Anterior cingulate cortex (tissue), 58 donors: ENCODE measurements around the gene KRTAP19-8.
A peak's percentile ranks its signal among the peaks of the same experiment; 100 is the strongest.

Experiments used
- DNase-seq, 58 donors: peaks; one replicate each; lab custom pipeline; 2025; lab: John Stamatoyannopoulos, UW

The KRTAP19-8 gene

GRCh38 chr21:31012133-31013089 is 25.9 kb downstream of the KRTAP19-8 start:
- DNase-seq, result no peak

GRCh38 chr21:31011412-31011811 is 26.9 kb downstream of the KRTAP19-8 start:
- DNase-seq, result no peak

- no peak for DNase-seq
Observed at GRCh38 chr21:31008355-31008754, 29.9 kb downstream of the KRTAP19-8 start.

GRCh38 chr21:31005019-31005418 is 33.3 kb downstream of the KRTAP19-8 start:
- no peak for DNase-seq

GRCh38 chr21:31003471-31003870 is 34.8 kb downstream of the KRTAP19-8 start:
- DNase-seq, result no peak

DNA sequence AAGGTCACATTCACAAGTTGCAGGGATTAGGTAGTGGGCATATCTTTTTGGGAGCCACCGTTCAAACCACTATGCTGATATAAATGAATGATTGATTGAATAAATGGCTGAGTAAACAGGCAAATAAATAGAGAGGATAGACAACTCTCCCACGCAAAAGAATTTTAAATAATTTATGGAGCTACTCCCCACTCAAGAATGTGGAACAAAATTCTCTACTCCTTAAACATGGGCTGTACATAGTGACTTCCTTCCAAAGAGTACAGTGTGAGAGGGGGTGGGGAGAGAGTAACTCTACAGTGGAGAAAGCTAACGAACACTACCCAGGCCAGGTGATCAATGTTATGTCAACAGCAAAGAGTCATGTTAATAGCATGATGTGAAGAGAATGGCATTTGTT is 40.7 kb downstream of the KRTAP19-8 start:
- no peak for DNase-seq

- no peak for DNase-seq
Observed at GRCh38 chr21:30996728-30997127, 41.5 kb downstream of the KRTAP19-8 start.

DNA sequence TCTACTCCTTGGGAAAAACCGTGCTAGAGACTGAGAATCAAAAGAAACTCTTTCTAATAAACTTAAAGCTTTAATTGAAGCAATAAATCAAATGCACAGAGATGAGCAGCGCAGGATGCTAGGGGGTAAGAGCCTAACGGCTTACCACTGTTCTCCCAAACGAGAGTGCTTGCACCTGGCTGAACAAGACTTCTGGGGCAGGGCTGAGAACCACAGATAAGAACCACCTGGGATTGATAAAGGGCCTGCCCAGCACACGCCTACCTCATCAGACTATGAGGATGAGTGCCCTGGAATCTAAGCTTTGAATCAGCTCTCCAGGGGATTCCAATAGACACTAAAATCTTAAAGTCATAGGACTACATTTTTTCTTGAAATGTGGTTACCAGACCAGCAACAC is 43.3 kb downstream of the KRTAP19-8 start:
- DNase-seq, result no peak

- no peak for DNase-seq
Observed at GRCh38 chr21:30990514-30991262, 47.6 kb downstream of the KRTAP19-8 start.

GRCh38 chr21:30988706-30989105 is 49.6 kb downstream of the KRTAP19-8 start:
- peak in 1 of 58 donors; percentile 7 for DNase-seq
